Esophagus muscularis mucosa (tissue), 4 donors: ENCODE data around the gene MYO10. TPM values are rescaled to one million over a fixed set of nuclear protein-coding genes. Genes with fewer than 3 reads are reported as not detected.

Source experiments
- DNase-seq: peaks from one replicate; pipeline ENCODE4 v3.0.0-alpha.2; 2017; ENCODE audit errors: extremely low spot score
- H3K27ac ChIP-seq, 4 donors: fragments of 200-600 bp; sonication (generic); replicated peaks in 1 of 4; 1 replicate in 3 of 4; 2 replicates in 1 of 4; pipeline ENCODE4 v1.5.1; 2016 to 2019; ENCODE audit warnings: mild to moderate bottlenecking in 1 of 4
- H3K27me3 ChIP-seq, 4 donors: fragments of 200-600 bp; sonication (generic); one replicate each; pipeline versions ENCODE4 v1.5.1 to v1.6.0; 2016 to 2019
- H3K36me3 ChIP-seq, 4 donors: fragments of 200-600 bp; sonication (generic); one replicate each; pipeline ENCODE4 v1.5.1; 2016 to 2019
- H3K4me1 ChIP-seq, 4 donors: fragments of 200-600 bp; sonication (generic); one replicate each; pipeline ENCODE4 v1.5.1; 2016 to 2019
- H3K4me3 ChIP-seq, 4 donors: fragments of 200-600 bp; sonication (generic); 1 replicate in 2 of 4; 2 replicates in 2 of 4; pipeline ENCODE4 v1.5.1; 2016 to 2019; ENCODE audit warnings: mild to moderate bottlenecking in 4 of 4, moderate library complexity in 1 of 4
- H3K9me3 ChIP-seq, 4 donors: fragments of 200-600 bp; sonication (generic); 1 replicate in 3 of 4; 2 replicates in 1 of 4; pipeline ENCODE4 v1.5.1; 2016 to 2019
- CTCF ChIP-seq, 3 experiments: fragments of 200-600 bp in 2 of 3; fragments of 450-650 bp in 1 of 3; sonication (generic) in 2 of 3; IDR thresholded peaks; one replicate each; pipeline ENCODE4 v1.5.1; 2017 to 2019; ENCODE audit warnings: antibody characterized with exemption in 3 of 3, mild to moderate bottlenecking in 2 of 3, moderate library complexity in 1 of 3
- EP300 ChIP-seq: sonication (generic); formaldehyde crosslinking; IDR thresholded peaks from one replicate; pipeline ENCODE4 v1.6.1; 2017; ENCODE audit warnings: antibody characterized with exemption
- POLR2A ChIP-seq: fragments of 450-650 bp; IDR thresholded peaks from one replicate; pipeline ENCODE4 v1.6.1; 2017; ENCODE audit warnings: antibody characterized with exemption, moderate library complexity, mild to moderate bottlenecking, low read depth
- POLR2AphosphoS5 ChIP-seq, 2 donors: sonication (generic); formaldehyde crosslinking; IDR thresholded peaks; one replicate each; pipeline ENCODE4 v1.6.1; 2017; ENCODE audit warnings: antibody characterized with exemption in 2 of 2
- WGBS: methylation state at CpG from one replicate; pipeline ENCODE4 v1.1.5; 2018; 5-methylcytosine and 5-hydroxymethylcytosine counted together
- intact Hi-C: fragments of 100-400 bp; cut with DNase I; formaldehyde crosslinking; loops from one replicate; pipeline ENCODE4 v1.15.1; 2023
- total RNA-seq, 4 donors: library from RNA; depleted of rRNA; stranded (reverse); fragments of >200 nt; gene quantifications; one replicate each; pipeline versions ENCODE4 v1.1.0 to v1.2.1, GENCODE V29; 2016

Gene MYO10
- total RNA-seq, 4 donors from 2014 or later = 7.1 to 9.3 (median 7.8) TPM

DNA sequence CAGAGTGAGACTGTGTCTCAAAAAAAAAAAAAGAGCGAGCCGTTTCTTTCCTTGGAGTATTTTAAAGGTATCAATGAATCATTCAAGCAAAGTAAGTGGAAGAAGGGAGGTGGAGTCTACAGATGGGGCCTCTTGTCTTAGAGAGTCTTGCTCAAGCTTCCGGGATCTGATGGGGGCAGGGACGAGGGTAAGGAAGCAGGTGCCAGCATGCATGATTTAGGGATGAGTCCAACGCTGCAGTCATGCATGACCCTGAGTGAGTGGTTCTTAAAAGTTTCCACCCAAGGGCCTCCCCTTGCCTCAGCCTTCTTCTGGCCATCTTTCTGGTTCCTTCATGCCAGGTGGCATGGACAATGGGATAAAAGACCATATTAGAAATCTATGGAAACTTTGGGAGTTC, 79.6 kb downstream of the MYO10 start:
- no peak for TF ChIP-seq CTCF (IDR thresholded peaks at IDR 0.05)
- TF ChIP-seq POLR2A = no peak
- no peak for TF ChIP-seq POLR2AphosphoS5 (IDR thresholded peaks at IDR 0.05)
- TF ChIP-seq EP300 = no peak
- Histone ChIP-seq H3K9me3 (peaks cover 0 to 9% (median 3%) of the 10 kb centered on the region in 4 donors), H3K27ac (no peak overlapping the region), H3K4me1 (peaks cover 8 to 17% (median 11%) of the 10 kb centered on the region in 4 donors), H3K36me3 (no peaks in the 10 kb centered on the region), H3K27me3 (no peaks in the 10 kb centered on the region), H3K4me3 (no peak overlapping the region)
- intact Hi-C loops = no loop called here
- DNase-seq = no peak
- 86% methylated on average over 5 of the region's 5 CpGs for WGBS

GRCh38 chr5:16855898-16856297, 80.2 kb downstream of the MYO10 start:
- H3K4me3 ChIP-seq = no peak overlapping the region
- intact Hi-C loops = no loop called here
- no peak for DNase-seq
- 52% methylated on average over 10 of the region's 10 CpGs for WGBS
- no peaks in the 10 kb centered on the region for H3K27me3 ChIP-seq
- H3K9me3 ChIP-seq = peaks cover 0 to 9% (median 3%) of the 10 kb centered on the region in 4 donors
- no peaks in the 10 kb centered on the region for H3K36me3 ChIP-seq
- TF ChIP-seq POLR2AphosphoS5 (IDR thresholded peaks at IDR 0.05) = no peak
- TF ChIP-seq POLR2A = no peak
- no peak for TF ChIP-seq CTCF (IDR thresholded peaks at IDR 0.05)
- no peak for TF ChIP-seq EP300
- peaks cover 8 to 17% (median 11%) of the 10 kb centered on the region in 4 donors for H3K4me1 ChIP-seq
- no peak overlapping the region for H3K27ac ChIP-seq

- intact Hi-C loops = no loop called here
- Histone ChIP-seq H3K4me3 (no peak overlapping the region), H3K4me1 (peaks cover 8 to 17% (median 11%) of the 10 kb centered on the region in 4 donors), H3K27ac (no peak overlapping the region), H3K27me3 (no peaks in the 10 kb centered on the region), H3K36me3 (no peaks in the 10 kb centered on the region), H3K9me3 (peaks cover 0 to 9% (median 3%) of the 10 kb centered on the region in 4 donors)
- 37% methylated on average over 5 of the region's 5 CpGs for WGBS
- no peak for DNase-seq
- TF ChIP-seq POLR2AphosphoS5 (IDR thresholded peaks at IDR 0.05) = no peak
- no peak for TF ChIP-seq POLR2A
- TF ChIP-seq CTCF (IDR thresholded peaks at IDR 0.05) = no peak
- TF ChIP-seq EP300 = no peak
These were observed 80.6 kb downstream of the MYO10 start for GRCh38 chr5:16855485-16855884.

DNA sequence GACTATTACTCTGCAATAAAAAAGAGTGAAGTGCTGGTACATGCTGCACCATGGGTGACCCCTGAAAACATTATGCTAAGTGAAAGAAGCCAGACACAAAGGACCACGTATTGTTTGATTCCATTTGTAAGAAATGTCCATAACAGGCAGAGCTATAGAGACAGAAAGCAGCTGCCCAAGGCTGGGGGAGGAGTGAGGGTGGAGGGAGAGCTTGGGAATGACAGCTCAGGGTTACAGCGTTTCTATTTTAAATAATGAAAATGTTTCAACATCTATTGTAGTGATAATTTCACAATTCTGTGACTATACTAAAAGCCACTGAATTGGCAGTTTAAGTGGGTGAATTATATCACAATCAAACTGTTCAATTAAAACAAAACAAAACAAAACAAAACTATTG, 81.7 kb downstream of the MYO10 start:
- intact Hi-C loops = no loop called here

More for the DNA sequence above, 81.7 kb downstream of the MYO10 start:
- Histone ChIP-seq H3K9me3 (peaks cover 0 to 6% (median 3%) of the 10 kb centered on the region in 4 donors), H3K4me3 (no peak overlapping the region), H3K4me1 (peaks cover 8 to 17% (median 11%) of the 10 kb centered on the region in 4 donors), H3K27me3 (no peaks in the 10 kb centered on the region), H3K27ac (no peak overlapping the region), H3K36me3 (no peaks in the 10 kb centered on the region)
- TF ChIP-seq POLR2A (no peak), CTCF (IDR thresholded peaks at IDR 0.05) (no peak), EP300 (no peak), POLR2AphosphoS5 (IDR thresholded peaks at IDR 0.05) (no peak)
- WGBS = 62% methylated on average over 2 of the region's 2 CpGs
- DNase-seq = no peak
